ENCODE data around the gene TMED5. TPM values are rescaled to one million over a fixed set of nuclear protein-coding genes. Genes with fewer than 3 reads are reported as not detected.

TMED5 gene
- total and polyA plus RNA-seq, 2 experiments from 2014 or later: 15.5 to 26.5 TPM

- H3K27ac ChIP-seq: no peak overlapping the region
- H3K36me3 ChIP-seq: peaks cover 4% of the 10 kb centered on the region
- DNase-seq (ENCODE audit: low read depth in 1 of 2, low spot score in 1 of 2): no peak
- no peaks in the 10 kb centered on the region for H3K4me1 ChIP-seq (ENCODE audit: low read depth)
- no peaks in the 10 kb centered on the region for H3K27me3 ChIP-seq
- TF ChIP-seq, protein P1, sequence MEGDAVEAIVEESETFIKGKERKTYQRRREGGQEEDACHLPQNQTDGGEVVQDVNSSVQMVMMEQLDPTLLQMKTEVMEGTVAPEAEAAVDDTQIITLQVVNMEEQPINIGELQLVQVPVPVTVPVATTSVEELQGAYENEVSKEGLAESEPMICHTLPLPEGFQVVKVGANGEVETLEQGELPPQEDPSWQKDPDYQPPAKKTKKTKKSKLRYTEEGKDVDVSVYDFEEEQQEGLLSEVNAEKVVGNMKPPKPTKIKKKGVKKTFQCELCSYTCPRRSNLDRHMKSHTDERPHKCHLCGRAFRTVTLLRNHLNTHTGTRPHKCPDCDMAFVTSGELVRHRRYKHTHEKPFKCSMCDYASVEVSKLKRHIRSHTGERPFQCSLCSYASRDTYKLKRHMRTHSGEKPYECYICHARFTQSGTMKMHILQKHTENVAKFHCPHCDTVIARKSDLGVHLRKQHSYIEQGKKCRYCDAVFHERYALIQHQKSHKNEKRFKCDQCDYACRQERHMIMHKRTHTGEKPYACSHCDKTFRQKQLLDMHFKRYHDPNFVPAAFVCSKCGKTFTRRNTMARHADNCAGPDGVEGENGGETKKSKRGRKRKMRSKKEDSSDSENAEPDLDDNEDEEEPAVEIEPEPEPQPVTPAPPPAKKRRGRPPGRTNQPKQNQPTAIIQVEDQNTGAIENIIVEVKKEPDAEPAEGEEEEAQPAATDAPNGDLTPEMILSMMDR (IDR thresholded peaks at IDR 0.05; ENCODE audit: low read depth, low read length): no peak
- no peaks in the 10 kb centered on the region for H3K9me3 ChIP-seq (ENCODE audit: low read depth)
- no peak overlapping the region for H3K4me3 ChIP-seq
Measured at GRCh38 chr1:93199150-93199549, 18.9 kb upstream of the TMED5 start.

GRCh38 chr1:93196591-93196990 is 16.4 kb upstream of the TMED5 start:
- Histone ChIP-seq H3K36me3 (peaks cover 4% of the 10 kb centered on the region), H3K27me3 (no peaks in the 10 kb centered on the region), H3K9me3 (ENCODE audit: low read depth) (no peaks in the 10 kb centered on the region), H3K27ac (no peak overlapping the region), H3K4me3 (no peak overlapping the region), H3K4me1 (ENCODE audit: low read depth) (no peaks in the 10 kb centered on the region)
- TF ChIP-seq, protein P1 (IDR thresholded peaks at IDR 0.05; ENCODE audit: low read depth, low read length): no peak
- DNase-seq (ENCODE audit: low read depth in 1 of 2, low spot score in 1 of 2): peak in 1 of 2 donors; percentile 9

- TF ChIP-seq, protein P1 (IDR thresholded peaks at IDR 0.05; ENCODE audit: low read depth, low read length): no peak
- Histone ChIP-seq H3K9me3 (ENCODE audit: low read depth) (no peaks in the 10 kb centered on the region), H3K36me3 (peaks cover 4% of the 10 kb centered on the region), H3K4me3 (no peak overlapping the region), H3K27ac (no peak overlapping the region), H3K27me3 (no peaks in the 10 kb centered on the region), H3K4me1 (ENCODE audit: low read depth) (no peaks in the 10 kb centered on the region)
- DNase-seq (ENCODE audit: low read depth in 1 of 2, low spot score in 1 of 2): no peak
Measured at GRCh38 chr1:93194231-93194990, 14.2 kb upstream of the TMED5 start.

DNA sequence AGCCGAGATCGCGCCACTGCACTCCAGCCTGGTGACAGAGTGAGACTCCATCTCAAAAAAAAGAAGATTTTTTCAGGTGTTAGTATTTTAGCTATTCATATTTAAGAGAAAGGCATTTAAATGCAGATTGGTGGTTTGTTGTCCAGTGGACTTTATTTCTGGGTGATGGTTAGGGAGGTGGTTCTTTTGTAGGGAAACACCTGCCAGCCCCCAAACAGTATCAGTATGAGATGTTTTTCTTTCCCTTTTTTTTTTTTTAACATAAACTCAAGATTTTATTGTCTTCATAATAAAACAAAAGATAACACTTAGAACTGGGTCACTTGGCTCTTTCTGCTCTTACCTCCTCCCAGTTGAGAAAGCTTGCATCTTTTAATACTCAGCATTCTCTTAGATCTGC is 10.2 kb upstream of the TMED5 start:
- no peaks in the 10 kb centered on the region for H3K4me1 ChIP-seq (ENCODE audit: low read depth)
- no peaks in the 10 kb centered on the region for H3K9me3 ChIP-seq (ENCODE audit: low read depth)
- H3K4me3 ChIP-seq: no peak overlapping the region
- no peaks in the 10 kb centered on the region for H3K36me3 ChIP-seq
- no peak overlapping the region for H3K27ac ChIP-seq
- DNase-seq (ENCODE audit: low read depth in 1 of 2, low spot score in 1 of 2): no peak
- TF ChIP-seq, protein P1 (IDR thresholded peaks at IDR 0.05; ENCODE audit: low read depth, low read length): no peak
- H3K27me3 ChIP-seq: no peaks in the 10 kb centered on the region

DNA sequence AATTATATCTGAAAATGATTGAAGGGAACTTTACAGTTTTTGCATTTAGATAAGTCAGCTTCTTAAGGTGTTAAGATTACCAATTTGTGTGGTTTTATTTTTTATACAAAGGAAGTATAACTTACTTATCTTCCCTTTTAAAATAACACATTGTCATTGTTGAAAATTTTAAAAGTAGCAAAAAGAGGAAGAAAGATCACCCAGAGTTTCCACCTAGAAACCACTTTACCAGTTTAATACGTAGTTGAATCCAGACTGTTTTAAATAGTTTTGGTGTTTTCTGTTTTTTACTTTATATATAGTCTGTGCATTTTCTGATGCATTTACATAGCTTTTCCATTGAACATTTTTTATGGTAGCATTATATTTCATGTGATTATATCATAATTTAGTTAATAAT is 6.5 kb upstream of the TMED5 start:
- no peaks in the 10 kb centered on the region for H3K9me3 ChIP-seq (ENCODE audit: low read depth)
- H3K36me3 ChIP-seq: no peaks in the 10 kb centered on the region
- DNase-seq (ENCODE audit: low read depth in 1 of 2, low spot score in 1 of 2): no peak
- TF ChIP-seq, protein P1 (IDR thresholded peaks at IDR 0.05; ENCODE audit: low read depth, low read length): no peak
- no peak overlapping the region for H3K27ac ChIP-seq
- H3K4me1 ChIP-seq (ENCODE audit: low read depth): no peaks in the 10 kb centered on the region
- H3K27me3 ChIP-seq: no peaks in the 10 kb centered on the region
- no peak overlapping the region for H3K4me3 ChIP-seq
